ENCODE results near the gene RTTN.

RTTN gene

DNA sequence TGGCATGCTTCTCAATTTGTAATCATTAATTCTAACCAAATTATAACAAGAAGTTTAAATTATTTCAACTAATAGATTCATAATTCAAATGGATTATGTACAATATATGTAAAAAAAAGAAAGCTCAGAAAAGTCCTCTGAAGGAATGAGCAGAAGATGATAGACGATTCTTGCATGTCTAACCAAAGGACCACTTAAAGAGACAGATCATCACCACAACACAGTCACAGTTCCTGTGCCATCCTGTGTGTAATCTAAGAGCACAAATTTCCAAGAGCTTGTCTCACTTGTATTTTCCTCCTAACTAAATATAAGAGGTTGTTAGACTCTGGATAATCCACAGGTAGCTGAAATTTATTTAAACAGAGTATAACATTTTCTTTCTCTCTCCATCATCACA is 135.5 kb downstream of the RTTN start:
- DNase-seq: no peak

DNA sequence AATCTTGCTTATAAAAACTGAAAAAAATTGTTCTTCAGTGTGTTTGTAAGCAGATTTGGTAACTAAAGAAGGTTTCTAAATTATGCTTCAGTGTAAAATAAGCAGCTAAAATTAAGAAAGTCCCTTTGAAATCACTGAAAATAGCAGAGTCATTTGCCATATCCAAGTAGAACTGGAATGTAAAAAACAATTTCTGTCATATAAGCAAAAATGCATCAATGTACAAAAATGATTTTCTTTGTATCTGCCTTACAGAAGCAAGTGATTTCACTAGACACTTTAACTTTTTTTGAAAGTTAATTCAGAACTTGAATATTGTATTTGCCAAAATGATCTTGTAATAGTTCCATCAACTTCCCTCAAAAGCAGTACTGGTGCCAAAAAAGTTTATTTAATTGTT is 136.1 kb downstream of the RTTN start:
- DNase-seq: no peak

DNA sequence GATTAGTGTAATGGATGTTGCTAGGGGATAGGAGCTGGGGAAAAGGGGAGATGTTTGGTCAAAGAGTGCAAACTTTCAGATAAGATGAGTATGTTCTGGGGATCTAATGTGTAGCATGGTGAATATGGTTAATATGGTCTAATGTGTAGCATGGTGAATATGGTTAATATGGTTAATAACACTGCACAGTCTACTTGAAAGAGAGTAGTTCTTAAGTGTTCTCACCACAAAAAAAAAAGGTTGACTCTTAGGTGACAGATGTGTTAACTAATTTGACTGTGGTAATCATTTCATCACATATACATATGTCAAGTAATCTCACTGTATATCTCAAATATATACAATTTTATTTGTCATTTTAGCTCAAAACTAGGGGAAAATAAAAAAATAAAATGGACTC is 136.5 kb downstream of the RTTN start:
- DNase-seq: no peak

DNA sequence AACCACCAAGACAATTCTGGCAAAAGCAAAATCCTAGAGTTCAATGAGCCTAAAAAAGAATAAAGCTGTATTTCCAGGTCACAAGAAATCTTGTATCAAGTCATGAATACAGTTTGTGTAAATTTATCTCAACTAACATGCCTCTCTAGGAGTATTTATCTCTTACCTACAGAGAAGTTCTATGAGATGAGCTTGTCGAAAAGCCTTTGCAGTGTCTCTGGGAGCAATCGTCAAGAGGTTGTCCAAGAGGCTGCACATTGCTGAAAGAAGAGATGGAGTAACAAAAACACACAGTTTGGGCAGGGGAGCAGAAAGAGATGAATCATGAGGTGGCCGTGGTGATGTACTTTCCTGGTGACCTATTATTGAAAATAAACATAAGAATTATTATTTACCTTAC is 145.8 kb downstream of the RTTN start:
- no peak for DNase-seq

DNA sequence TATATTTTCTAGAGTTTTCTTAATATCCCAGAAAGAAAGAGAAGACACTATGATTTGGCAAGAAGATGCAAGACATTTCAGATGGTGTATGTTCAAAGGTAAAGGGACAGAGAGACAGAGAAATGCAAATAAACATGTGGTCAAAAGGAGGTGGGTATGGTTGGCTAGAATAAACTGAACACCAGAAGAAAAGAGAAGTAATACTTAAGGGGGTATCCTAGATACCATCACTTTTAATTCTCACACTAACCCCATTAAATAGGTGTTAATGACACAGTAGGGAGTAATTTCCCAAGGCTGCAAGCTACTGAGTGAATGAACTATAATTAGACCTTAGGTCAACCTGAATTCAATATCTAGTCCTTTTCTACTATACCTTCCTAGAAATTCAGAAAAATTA is 146.6 kb downstream of the RTTN start:
- DNase-seq: no peak

DNA sequence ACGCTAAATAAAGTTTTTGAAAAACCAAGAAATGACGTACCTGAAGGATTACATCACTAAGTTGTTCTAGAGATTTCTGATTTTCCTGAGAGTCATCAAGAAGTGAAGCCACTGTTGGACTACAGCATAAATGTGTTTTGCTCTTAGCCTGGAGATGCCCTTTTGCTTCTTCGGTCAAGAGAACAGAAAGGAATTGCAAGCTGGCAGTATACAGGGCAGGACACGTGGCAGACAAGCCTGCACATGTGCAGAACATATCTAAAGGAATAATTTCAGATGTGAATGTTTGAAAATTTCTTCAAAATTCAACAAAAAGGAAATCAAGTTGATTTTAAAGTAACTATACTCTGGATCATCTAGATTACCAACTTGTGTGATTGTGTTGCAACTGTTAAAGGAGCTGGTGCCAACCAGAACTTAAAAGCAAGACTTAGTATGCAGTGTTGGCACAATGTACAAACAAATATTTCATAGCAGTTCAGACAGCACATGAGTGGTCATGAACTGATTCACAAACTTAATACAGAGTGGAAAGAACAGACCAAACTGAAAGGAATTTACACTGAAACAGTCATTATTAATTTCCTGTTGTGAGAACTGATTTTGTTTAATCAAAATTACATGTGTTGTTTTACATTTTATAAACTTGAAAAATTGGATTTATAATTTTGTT is 157.4 kb downstream of the RTTN start:
- DNase-seq: no peak

DNA sequence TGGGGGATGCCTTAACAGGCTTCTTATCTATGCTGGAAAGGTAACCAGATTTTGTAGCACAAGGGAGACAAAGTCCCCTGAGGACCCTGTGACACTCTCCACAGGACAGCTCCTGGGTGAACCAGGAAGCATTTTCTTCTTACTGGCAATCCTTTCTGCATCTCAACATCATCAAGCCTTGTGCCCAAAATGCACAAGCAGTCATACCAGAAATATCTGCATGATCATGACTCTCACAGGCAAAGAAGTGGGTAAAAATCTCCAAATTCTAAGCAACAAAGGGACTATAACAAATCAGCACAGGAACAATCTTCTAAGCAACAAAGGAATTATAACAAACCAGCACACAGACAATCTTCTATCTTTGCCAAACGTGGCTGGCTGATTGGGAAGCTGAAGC is 158.7 kb downstream of the RTTN start:
- no peak for DNase-seq

DNA sequence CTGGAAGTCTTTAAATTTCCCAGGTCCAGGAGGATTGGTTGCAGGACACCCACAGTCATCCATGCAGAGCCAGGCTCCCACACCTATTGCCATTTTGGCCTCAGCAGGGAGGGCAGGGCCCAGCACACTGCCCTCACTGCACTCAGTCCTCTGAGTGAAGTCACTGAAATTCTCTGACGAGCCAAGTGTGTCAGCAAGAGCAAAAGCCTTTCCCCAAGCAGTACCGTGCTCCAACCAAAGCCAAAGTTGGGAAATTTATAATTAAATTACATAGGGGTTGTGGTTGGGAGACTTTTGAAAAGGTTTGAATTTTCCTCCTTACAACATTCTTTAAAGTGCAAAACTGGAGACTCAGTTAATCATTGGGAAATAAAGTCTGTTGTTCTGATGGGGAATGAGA is 159.3 kb downstream of the RTTN start:
- DNase-seq: no peak

DNA sequence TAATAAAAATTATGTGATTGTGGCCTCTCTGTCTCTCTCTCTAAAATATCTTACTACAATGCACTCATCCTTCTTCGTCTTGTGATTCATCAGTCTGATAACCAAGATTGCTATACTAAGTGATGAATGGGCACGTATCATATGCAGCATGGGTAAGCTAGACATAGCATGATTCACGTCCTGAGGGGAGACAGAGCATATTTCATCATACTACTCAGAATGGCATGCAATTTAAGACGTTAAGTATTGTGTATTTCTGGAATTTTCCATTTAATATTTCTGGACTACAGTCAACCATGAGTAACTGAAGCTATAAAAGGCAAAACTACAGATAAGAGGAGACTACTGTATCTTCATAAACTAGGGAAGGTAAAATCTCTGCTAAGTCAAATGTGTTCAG is 160.9 kb downstream of the RTTN start:
- DNase-seq: no peak

DNA sequence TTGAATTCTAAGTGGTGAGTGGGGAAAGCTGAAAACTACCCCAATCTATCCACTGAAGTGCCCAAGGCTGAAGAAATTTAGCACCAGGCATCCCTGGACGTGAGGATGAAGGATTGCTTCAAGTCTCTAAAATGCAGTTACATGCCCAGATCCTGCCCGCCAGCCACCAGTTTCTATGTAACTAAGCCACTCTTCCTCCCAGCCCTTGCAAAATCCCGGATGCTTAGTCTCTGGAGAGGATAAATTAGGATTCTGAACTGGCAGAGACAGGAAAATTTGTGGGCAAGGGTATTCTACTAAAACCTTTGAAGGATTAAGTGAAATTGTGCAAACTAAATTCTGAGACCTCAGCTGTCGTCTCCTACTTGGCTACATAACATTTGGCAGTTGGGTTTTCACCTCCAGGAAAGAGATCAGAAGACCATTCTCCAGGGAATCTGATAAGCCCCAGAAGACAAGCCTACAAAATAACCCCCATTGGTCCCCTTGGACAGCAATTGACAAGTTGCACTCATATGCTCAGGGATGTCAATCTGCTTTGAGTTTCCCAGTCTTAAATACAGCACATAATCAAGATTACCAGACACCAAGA is 163.9 kb downstream of the RTTN start:
- no peak for DNase-seq

DNA sequence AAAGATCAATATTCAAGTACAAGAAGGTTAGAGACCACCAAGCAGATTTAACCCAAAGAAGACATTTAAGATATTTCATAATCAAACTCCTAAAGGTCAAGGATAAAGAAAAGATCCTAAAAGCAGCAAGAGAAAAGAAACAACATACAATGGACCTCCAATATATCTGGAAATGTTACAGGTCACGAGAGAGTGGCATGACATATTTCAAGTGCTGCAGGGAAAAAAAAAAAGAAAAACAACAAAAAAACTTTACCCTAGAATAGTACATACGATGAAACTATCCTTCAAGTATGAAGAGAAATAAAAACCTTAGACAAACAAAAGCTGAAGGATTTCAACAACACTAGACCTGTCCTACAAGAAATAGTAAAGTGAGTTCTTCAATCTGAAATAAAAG is 166.3 kb downstream of the RTTN start:
- DNase-seq: no peak

DNA sequence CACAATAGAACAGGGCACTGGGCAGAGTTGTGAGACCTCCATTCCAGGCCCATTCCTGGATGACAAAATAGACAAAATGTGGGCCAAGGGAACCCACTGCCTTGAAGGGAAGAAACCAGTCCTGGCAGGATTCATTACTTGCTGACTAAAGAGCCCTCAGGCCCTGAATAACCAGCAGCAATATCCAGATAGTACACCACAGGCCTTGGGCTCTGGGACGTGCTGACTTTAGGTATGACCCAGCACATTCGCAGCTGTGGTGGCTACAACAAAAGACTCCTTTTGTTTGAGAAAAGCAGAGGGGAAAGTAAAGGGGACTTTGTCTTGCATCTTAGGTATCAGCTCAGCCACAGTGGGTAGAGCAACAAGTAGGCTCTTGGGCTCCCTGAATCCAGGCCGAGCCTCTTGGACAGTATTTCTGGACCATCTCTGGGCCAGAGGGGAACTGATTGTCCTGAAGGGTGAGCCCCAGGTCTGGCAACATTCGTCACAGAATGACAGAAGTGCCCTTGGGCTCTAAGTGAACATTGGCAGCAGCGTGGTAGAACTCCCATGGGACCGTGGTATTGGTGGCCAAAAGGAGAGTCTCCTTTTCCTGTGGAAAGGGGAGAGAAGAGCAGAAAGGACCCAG is 167.9 kb downstream of the RTTN start:
- DNase-seq: no peak

DNA sequence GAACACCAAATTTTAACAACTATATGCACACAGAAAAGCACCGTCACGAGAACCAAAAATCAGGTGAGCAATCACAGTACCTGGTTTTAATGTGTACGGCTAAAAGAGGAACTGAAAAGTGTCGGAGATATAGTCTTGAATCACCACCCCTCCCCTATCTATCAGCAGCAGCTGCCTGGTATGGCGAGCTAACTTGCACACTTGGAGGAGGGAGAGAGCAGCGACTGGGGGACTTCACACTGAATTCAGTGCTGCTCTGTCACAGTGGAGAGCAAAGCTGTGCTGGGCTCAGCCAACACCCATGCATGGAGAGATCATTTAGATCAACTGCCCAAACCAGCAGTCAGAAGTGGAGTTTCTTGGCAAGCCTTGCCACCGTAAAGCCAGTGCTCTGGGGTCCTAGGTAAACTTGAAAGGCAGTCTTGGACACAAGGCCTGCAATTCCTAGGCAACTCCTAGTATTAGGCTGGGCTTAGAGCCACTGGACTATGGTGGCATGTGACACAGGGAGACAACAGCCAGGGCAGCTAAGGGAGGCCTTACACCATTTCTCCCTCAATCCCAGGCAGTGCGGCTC is 168.6 kb downstream of the RTTN start:
- DNase-seq: no peak

DNA sequence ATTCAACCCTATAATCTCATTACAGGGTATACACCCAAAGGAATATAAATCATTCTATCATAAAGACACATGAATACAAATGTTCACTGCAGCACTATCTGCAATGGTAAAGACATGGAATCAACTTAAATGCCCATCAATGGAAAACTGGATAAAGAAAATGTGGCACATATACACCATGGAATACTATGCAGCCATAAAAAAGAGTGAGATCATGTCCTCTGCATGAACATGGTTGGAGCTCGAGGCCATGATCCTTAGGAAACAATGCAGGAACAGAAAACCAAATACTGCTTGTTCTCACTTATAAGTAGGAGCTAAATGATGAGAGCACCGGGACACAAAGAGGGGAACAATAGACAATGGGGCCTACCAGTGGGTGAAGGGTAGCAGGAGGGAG is 169.3 kb downstream of the RTTN start:
- no peak for DNase-seq

DNA sequence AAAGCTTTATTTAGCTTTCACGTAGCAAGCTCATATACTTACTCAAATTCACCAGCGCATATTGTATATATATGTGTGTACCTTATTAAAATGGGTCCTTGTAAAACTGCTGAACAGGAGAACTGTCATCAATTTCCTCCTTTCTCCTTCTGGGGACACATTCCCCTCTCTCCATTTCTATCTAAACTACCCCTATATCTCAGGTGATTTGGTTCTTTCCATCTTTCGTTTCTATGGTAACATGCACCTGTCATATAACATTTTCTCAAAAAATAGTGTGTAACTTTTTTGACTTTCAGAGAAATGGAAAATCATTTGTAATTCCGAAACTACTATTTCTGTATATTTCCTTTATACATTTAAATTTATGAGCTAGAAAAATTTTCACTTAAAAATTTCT is 174.3 kb downstream of the RTTN start:
- no peak for DNase-seq

DNA sequence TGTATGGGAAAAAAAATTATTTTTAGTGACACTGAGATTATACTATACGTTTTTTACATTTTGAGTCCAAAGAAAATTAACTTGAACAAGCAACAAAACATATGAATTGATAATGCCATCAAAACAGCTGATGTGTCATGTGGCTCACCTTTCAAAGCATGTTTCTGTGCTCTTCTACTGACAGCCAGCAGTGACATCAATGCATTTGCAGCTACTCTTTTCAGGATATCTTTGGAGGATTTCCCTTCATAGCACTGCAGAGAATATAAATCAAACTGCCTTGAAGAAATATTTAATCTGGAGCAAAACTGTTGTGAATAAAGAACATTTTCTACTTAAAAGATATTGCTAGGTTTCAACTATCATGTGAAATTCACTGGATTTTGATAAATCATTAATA is 174.8 kb downstream of the RTTN start:
- DNase-seq: no peak

DNA sequence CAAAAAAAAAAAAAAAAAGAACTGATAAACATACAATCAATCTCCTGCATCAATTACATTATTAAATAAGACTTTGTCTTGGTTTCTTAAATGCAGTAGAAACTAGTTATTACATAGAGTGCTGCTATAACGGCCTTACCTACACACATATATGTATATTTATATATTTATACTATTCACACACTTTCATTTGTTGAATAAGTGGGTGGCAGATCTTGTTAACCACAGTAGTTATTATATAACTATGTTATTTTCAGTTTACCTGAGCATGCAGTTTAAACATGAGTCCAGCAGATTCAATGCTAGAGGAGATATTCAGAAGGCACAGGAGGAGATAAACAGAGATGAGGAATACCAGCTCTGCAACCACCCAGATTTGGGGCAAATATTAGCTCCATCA is 176.3 kb downstream of the RTTN start:
- no peak for DNase-seq

DNA sequence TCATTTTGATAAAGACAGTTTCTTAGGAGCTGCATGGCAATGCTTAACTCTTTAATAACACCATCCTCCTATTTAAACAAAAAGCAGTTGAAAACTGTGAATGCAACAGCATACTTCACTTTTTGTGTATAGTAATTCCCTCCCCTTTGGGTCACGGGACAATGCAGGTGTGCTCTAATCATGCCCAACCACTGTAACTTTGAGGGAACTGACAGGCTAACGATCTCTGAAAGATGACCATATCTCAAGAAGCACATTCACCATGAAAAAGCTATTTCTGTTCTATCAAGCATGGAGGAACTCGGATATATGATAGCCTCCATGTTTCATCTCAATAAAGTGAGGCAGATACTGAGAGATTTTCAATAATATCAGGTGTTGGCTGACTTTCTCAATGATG is 176.8 kb downstream of the RTTN start:
- no peak for DNase-seq

DNA sequence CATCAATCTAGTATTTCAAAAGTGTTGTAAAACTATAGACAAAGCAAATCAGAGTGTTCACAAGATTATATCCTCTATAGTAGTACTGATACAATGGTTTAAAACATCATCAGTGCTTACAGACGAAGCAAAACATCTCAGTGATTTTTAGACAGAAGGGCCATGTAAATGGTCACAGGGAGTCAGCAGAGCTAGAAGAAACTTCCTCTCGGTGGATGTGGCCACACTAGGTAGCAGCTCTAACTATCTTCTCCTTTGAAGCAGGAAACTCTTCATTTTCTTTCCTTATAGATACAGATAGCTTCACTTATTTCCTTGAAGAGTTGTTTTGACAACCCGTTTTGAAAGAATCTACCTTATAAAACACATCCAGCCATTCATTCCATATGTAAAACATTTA is 177.4 kb downstream of the RTTN start:
- no peak for DNase-seq

DNA sequence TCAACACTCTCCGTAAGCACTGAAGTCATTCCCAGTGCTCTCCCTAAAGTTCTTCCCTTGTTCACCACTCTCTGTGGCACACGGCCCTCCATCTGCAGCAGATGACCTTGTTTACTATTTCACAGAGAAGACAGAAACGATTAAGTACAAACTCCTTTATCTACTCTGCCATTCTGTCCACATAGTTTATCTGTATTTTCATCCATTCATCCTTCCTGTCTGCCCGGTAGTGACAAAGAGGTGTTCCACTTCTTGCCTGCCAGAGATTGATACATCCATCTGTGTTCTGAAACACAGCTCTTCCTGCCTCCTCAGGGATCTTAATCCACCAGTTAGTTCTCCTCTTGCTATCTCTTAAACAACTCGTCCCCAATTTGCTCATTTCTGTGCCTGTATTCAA is 179.9 kb downstream of the RTTN start:
- no peak for DNase-seq

DNA sequence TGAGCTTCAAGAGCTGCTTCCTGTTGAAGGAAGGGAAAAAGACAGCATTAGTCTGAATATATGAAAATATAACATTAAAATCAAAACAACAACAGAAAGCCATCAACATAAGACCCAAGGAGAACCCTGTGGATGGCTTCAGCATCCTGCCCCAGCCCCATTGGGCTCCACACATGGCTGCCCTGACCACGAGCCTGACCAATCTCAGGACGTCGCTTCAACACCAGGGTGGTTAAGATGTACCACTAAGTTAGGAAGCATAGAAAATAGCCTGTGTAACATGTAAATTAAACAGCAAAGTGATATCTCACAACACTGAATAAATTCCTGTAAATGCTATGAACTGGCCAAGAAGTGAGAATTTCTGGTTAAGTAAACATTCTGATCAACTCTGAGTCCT is 180.7 kb downstream of the RTTN start:
- DNase-seq: no peak

DNA sequence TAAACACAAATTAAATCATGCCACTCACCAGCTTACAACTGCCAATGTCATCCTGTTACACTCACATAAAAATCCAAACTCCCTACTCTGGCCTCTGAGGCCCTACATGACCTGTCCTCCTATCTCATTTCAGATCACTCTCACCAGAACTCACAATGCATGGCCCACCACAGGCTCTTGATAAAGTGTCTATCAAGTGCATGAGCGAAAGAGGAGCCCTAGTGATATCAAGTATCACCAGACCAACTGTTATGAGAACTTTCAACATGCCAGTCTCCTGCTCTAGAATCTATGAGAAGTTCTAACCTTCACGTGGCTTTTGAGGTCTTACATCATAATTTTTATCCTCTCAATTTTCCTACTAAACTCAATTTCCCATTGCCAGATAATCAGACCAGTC is 181.4 kb downstream of the RTTN start:
- no peak for DNase-seq

DNA sequence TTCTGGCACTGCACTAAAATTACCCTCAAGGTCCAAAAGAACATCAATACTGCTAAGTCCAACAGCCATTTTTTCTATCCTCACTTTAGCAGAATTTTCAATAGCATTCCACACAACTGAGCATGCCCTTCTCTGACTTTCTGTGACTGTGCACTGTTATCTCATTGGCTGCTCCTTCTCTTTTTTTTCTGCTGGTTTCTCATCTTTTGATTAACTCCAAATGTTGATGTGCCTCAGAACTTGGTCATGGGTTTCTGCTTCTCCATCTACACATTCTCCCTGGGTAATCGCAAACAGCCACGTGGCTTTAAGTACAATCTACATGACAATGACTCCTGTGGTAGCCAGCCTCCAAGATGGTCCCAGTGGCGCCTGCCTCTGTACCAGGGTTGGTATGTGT is 182.9 kb downstream of the RTTN start:
- DNase-seq: no peak

DNA sequence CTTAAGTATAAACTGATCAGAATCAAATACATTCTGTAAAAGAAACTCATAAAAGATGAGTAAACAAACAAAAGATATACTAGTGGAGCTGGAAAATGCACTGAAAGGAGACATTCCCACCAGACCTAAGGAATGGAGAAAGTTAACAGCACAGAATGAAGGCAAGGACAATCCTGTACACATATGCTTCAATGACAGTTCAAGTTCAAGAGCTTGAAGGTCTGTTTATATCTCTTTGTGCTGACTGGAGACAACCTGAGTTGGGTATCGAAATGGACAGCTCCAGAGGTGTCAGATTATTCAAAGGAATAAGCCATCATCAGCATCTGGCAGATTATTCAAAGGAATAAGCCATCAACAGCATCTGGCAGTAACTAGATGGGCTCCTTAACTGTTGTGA is 184.0 kb downstream of the RTTN start:
- no peak for DNase-seq

DNA sequence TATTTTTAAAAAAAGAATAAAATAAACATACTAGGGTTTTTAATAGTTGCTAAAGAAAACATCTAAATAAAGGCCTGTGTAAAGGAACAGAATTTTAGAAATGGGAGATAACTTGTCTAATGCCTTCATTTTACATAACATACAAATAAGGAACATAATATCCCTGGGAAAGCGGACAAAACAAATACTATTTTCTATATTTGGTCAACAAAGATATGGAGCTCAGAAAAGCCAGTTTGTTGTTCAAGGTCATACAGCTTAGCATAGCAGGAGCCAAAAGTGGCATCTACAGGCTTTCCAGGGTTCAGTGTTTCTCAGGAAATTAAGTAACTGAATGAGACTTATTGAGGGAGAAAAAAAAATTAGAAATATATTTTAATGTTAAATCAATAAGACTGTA is 184.4 kb downstream of the RTTN start:
- DNase-seq: no peak
